GM12878 (cell line): ENCODE measurements around the gene ZCCHC8. TPM values are rescaled to one million over a fixed set of nuclear protein-coding genes. Genes with fewer than 3 reads are reported as not detected.

Source experiments
- ASH2L ChIP-seq: fragments of 300-600, 200-600 bp; sonication (generic); IDR thresholded peaks from 2 replicates; pipeline ENCODE4 v1.6.1; 2017; ENCODE audit warnings: low read depth, mild to moderate bottlenecking, borderline replicate concordance
- BCL11A ChIP-seq: IDR thresholded peaks from 2 replicates; pipeline ENCODE4 v1.6.1; 2011; ENCODE audit warnings: low read depth, low read length
- BCLAF1 ChIP-seq: fragments of 450-650 bp; IDR thresholded peaks from 2 replicates; pipeline ENCODE4 v1.6.1; 2017; ENCODE audit warnings: antibody characterized with exemption, mild to moderate bottlenecking, moderate library complexity
- CHD2 ChIP-seq: IDR thresholded peaks from 2 replicates; pipeline ENCODE4 v1.6.1; 2011; ENCODE audit warnings: low read depth, low read length, improper control_type of control experiment, borderline replicate concordance
- FOXM1 ChIP-seq: IDR thresholded peaks from 2 replicates; pipeline ENCODE4 v1.6.1; 2012; ENCODE audit warnings: low read depth, mild to moderate bottlenecking, inconsistent platforms, low read length, moderate library complexity
- GABPA ChIP-seq: IDR thresholded peaks from 2 replicates; pipeline ENCODE4 v1.6.1; 2014; ENCODE audit warnings: antibody characterized with exemption, low read depth, mild to moderate bottlenecking, inconsistent platforms
- GATAD2B ChIP-seq: fragments of 450-650 bp; conservative IDR thresholded peaks from 2 replicates; pipeline ENCODE4 v1.6.1; 2017; ENCODE audit warnings: low read depth, mild to moderate bottlenecking, moderate library complexity
- HCFC1 ChIP-seq: fragments of 150-350 bp; IDR thresholded peaks from 2 replicates; pipeline ENCODE4 v1.6.1; 2014; ENCODE audit warnings: low read length
- IKZF1 ChIP-seq: fragments of 450-650 bp; conservative IDR thresholded peaks from 2 replicates; pipeline ENCODE4 v1.6.1; 2017; ENCODE audit warnings: antibody characterized with exemption, mild to moderate bottlenecking
- MAX ChIP-seq: IDR thresholded peaks from 2 replicates; pipeline ENCODE4 v1.6.1; 2012; ENCODE audit warnings: low read depth, low read length, improper control_type of control experiment
- MXI1 ChIP-seq: fragments of 150-350 bp; IDR thresholded peaks from 2 replicates; pipeline ENCODE4 v1.6.1; 2011; ENCODE audit warnings: low read depth, mild to moderate bottlenecking, inconsistent platforms, low read length, improper control_type of control experiment
- NBN ChIP-seq: fragments of 450-650 bp; IDR thresholded peaks from 2 replicates; pipeline ENCODE4 v1.6.1; 2016
- NR2C1 ChIP-seq: fragments of 450-650 bp; IDR thresholded peaks from 2 replicates; pipeline ENCODE4 v1.6.1; 2017; ENCODE audit warnings: antibody characterized with exemption, mild to moderate bottlenecking, moderate library complexity
- PAX5 ChIP-seq: IDR thresholded peaks from 2 replicates; pipeline ENCODE4 v1.6.1; 2011; ENCODE audit warnings: low read depth, low read length, borderline replicate concordance
- RB1 ChIP-seq: fragments of 450-650 bp; formaldehyde crosslinking; IDR thresholded peaks from 2 replicates; pipeline ENCODE4 v1.6.1; 2017; ENCODE audit warnings: mild to moderate bottlenecking, borderline replicate concordance
- SMAD5 ChIP-seq: IDR thresholded peaks from 2 replicates; pipeline ENCODE4 v1.6.1; 2016; ENCODE audit warnings: antibody characterized with exemption, low read depth
- SREBF1 ChIP-seq: IDR thresholded peaks from 2 replicates; pipeline ENCODE4 v1.6.1; 2012; ENCODE audit warnings: mild to moderate bottlenecking, low read length
- SUZ12 ChIP-seq: fragments of 200-600 bp; sonication (generic); IDR thresholded peaks from one replicate; pipeline ENCODE4 v1.6.1; 2018; ENCODE audit warnings: antibody characterized with exemption, mild to moderate bottlenecking; ENCODE audit not compliant: unreplicated experiment
- TCF3 ChIP-seq: IDR thresholded peaks from 2 replicates; pipeline ENCODE4 v1.6.1; 2012; ENCODE audit warnings: low read depth, mild to moderate bottlenecking, low read length, borderline replicate concordance; ENCODE audit not compliant: insufficient read depth
- YBX1 ChIP-seq: fragments of 450-650 bp; IDR thresholded peaks from 2 replicates; pipeline ENCODE4 v1.6.1; 2016; ENCODE audit warnings: antibody characterized with exemption
- ZSCAN29 ChIP-seq: fragments of 450-650 bp; IDR thresholded peaks from 2 replicates; pipeline ENCODE4 v1.6.1; 2017; ENCODE audit warnings: mild to moderate bottlenecking, moderate library complexity
- polyA plus RNA-seq, 11 experiments: library from polyadenylated mRNA; depleted of rRNA in 4 of 11; unstranded in 6 of 11; stranded (reverse) in 5 of 11; fragments of >200 nt; fragmentation: Nextera tagmentation in 4 of 11; fragmentation: Illumina TruSeq in 1 of 11; extraction: Ambion mirVana in 4 of 11; extraction: Trizol in 1 of 11; gene quantifications; 1 replicate in 1 of 11; 2 replicates in 10 of 11; pipeline versions ENCODE4 v1.2.1 to v1.2.3, GENCODE V29; 2011 to 2016; ENCODE audit warnings: inconsistent platforms in 2 of 11, missing spikeins in 2 of 11, low read depth in 1 of 11
- total RNA-seq, 4 experiments: library from RNA; depleted of rRNA in 3 of 4; stranded (reverse); fragments of >200 nt in 3 of 4; fragmentation: Illumina TruSeq in 1 of 4; extraction: Trizol in 1 of 4; gene quantifications; 2 replicates each; pipeline versions ENCODE4 v1.2.1 to v1.2.3, GENCODE V29; 2013 to 2021
- TF ChIP-seq, protein P1 (sequence below): fragments of 450-650 bp; IDR thresholded peaks from 2 replicates; pipeline ENCODE4 v1.6.1; 2017; ENCODE audit warnings: mild to moderate bottlenecking, moderate library complexity
- TF ChIP-seq, protein P2 (sequence below): IDR thresholded peaks from 2 replicates; pipeline ENCODE4 v1.6.1; 2011; ENCODE audit warnings: borderline replicate concordance, low read depth, mild to moderate bottlenecking, moderate library complexity, mixed read lengths, low read length; ENCODE audit not compliant: insufficient read depth; ENCODE audit errors: extremely low read length

Gene ZCCHC8
- total and polyA plus RNA-seq, 10 of the 15 experiments (the other 5 are each of a cell fraction or from before 2014, with no cell fraction given): 8.8 to 34.8 (median 21.7) TPM

DNA sequence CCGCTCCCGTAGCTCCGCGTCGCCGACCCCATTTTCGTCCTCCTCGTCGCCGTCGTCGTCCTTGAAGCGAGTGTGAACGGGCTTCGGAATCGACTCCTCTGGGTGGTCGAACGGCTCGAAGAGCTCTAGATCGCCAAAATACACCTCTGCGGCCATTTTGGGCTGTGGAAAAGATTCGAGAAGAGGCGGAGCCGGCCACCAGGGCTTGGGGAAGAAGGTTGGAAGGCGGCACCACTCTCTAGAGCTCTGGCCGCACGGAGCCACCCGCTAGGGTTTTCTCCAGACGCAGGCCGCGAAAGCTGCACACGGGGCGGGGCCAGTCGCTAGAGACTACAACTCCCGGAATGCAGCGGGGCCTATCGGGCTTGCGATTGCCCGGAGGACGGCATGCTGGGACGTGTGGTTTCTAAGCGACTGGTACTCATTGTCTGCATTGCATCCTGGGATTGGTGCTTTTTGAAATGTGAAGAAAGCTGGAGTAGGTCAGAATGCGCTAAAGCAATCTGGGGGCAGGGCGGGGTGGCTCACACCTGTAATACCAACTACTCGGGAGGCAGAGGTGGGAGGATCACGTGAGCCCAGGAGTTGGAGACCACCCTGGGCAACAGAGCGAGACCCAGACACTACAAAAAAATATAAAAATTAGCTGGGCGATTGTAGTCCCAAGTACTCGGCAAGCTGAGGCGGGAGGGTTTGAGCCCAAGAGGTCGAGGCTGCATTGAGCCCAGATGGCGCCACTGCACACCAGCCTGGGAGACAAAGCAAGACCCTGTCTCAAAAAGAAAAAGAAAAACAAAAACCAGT is at the start of gene ZCCHC8 (continued):
- TF ChIP-seq, protein P1, sequence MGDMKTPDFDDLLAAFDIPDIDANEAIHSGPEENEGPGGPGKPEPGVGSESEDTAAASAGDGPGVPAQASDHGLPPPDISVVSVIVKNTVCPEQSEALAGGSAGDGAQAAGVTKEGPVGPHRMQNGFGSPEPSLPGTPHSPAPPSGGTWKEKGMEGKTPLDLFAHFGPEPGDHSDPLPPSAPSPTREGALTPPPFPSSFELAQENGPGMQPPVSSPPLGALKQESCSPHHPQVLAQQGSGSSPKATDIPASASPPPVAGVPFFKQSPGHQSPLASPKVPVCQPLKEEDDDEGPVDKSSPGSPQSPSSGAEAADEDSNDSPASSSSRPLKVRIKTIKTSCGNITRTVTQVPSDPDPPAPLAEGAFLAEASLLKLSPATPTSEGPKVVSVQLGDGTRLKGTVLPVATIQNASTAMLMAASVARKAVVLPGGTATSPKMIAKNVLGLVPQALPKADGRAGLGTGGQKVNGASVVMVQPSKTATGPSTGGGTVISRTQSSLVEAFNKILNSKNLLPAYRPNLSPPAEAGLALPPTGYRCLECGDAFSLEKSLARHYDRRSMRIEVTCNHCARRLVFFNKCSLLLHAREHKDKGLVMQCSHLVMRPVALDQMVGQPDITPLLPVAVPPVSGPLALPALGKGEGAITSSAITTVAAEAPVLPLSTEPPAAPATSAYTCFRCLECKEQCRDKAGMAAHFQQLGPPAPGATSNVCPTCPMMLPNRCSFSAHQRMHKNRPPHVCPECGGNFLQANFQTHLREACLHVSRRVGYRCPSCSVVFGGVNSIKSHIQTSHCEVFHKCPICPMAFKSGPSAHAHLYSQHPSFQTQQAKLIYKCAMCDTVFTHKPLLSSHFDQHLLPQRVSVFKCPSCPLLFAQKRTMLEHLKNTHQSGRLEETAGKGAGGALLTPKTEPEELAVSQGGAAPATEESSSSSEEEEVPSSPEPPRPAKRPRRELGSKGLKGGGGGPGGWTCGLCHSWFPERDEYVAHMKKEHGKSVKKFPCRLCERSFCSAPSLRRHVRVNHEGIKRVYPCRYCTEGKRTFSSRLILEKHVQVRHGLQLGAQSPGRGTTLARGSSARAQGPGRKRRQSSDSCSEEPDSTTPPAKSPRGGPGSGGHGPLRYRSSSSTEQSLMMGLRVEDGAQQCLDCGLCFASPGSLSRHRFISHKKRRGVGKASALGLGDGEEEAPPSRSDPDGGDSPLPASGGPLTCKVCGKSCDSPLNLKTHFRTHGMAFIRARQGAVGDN: peak; percentile 27
- 0 out of 2 replicates have a peak, but pooled peaks have one; percentile 27 for TF ChIP-seq ASH2L
- 0 out of 2 replicates have a peak, but pooled peaks have one; percentile 34 for TF ChIP-seq PAX5
- TF ChIP-seq BCLAF1: no peak
- TF ChIP-seq MXI1: peak; percentile 86
- TF ChIP-seq BCL11A: no peak
- peak; percentile 56 for TF ChIP-seq NR2C1
- peak; percentile 98 for TF ChIP-seq HCFC1
- TF ChIP-seq RB1: peak; percentile 29; the same call in 1 of the 2 replicates
- peak; percentile 97 for TF ChIP-seq IKZF1
- peak; percentile 36; the same call in 1 of the 2 replicates for TF ChIP-seq MAX
- TF ChIP-seq TCF3: peak; percentile 13; the same call in 1 of the 2 replicates
- no peak for TF ChIP-seq YBX1
- no peak for TF ChIP-seq SUZ12
- TF ChIP-seq GATAD2B: 0 out of 2 replicates have a peak, but pooled peaks have one; percentile 16
- peak; percentile 83 for TF ChIP-seq CHD2
- TF ChIP-seq SREBF1: peak; percentile 54; the same call in 1 of the 2 replicates
- TF ChIP-seq GABPA: peak; percentile 64; the same call in 1 of the 2 replicates
- TF ChIP-seq FOXM1: peak; percentile 83
- peak; percentile 86 for TF ChIP-seq NBN
- peak; percentile 91 for TF ChIP-seq SMAD5
- TF ChIP-seq, protein P2, sequence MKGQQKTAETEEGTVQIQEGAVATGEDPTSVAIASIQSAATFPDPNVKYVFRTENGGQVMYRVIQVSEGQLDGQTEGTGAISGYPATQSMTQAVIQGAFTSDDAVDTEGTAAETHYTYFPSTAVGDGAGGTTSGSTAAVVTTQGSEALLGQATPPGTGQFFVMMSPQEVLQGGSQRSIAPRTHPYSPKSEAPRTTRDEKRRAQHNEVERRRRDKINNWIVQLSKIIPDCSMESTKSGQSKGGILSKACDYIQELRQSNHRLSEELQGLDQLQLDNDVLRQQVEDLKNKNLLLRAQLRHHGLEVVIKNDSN: no peak
- no peak for TF ChIP-seq ZSCAN29
